GM12891 (cell line): Measurements from ENCODE around the gene POU2AF1.
A peak's percentile ranks its signal among the peaks of the same experiment; 100 is the strongest.

Source experiments
- DNase-seq: peaks from one replicate; pipeline ENCODE4 v3.0.0; 2011; ENCODE audit warnings: low spot score; ENCODE audit not compliant: insufficient read length
- FAIRE-seq: peaks from 2 replicates; lab custom pipeline; 2011; peaks lifted over from hg19 to GRCh38; lab: Jason Lieb, UNC
- PAX5 ChIP-seq: IDR thresholded peaks from 2 replicates; pipeline ENCODE4 v1.6.1; 2011; ENCODE audit warnings: low read length, moderate library complexity, mild to moderate bottlenecking; ENCODE audit not compliant: insufficient read depth, severe bottlenecking
- POLR2A ChIP-seq: IDR thresholded peaks from 2 replicates; pipeline ENCODE4 v1.6.1; 2011; ENCODE audit warnings: low read depth, low read length, control low read depth
- POLR2AphosphoS5 ChIP-seq: IDR thresholded peaks from 2 replicates; pipeline ENCODE4 v1.6.1; 2011; ENCODE audit warnings: low read depth, low read length, control low read depth
- POU2F2 ChIP-seq: IDR thresholded peaks from 2 replicates; pipeline ENCODE4 v1.6.1; 2011; ENCODE audit warnings: low read depth, mild to moderate bottlenecking, control low read depth, low read length, moderate library complexity
- SPI1 ChIP-seq: IDR thresholded peaks from 2 replicates; pipeline ENCODE4 v1.6.1; 2011; ENCODE audit warnings: low read depth, low read length, control low read depth
- TAF1 ChIP-seq: IDR thresholded peaks from 2 replicates; pipeline ENCODE4 v1.6.1; 2011; ENCODE audit warnings: low read depth, low read length, control low read depth

POU2AF1 gene

GRCh38 chr11:111357150-111358037, 21.7 kb downstream of the POU2AF1 start:
- peak; percentile 31 for FAIRE-seq
- TF ChIP-seq POLR2AphosphoS5 (no peak), POLR2A (no peak), POU2F2 (no peak), TAF1 (no peak), PAX5 (no peak), SPI1 (no peak)
- DNase-seq, result no peak

GRCh38 chr11:111356660-111357048, 22.4 kb downstream of the POU2AF1 start:
- no peak for TF ChIP-seq PAX5
- no peak for TF ChIP-seq TAF1
- TF ChIP-seq POLR2A, result no peak
- TF ChIP-seq SPI1, result no peak
- DNase-seq, result no peak
- no peak for FAIRE-seq

- DNase-seq (no peak), FAIRE-seq (no peak)
- no peak for TF ChIP-seq PAX5
- TF ChIP-seq POLR2A, result no peak
- no peak for TF ChIP-seq POU2F2
- no peak for TF ChIP-seq POLR2AphosphoS5
- TF ChIP-seq TAF1, result no peak
- no peak for TF ChIP-seq SPI1
Measured at GRCh38 chr11:111355956-111356659, 23.0 kb downstream of the POU2AF1 start.

- FAIRE-seq, result no peak
- DNase-seq, result no peak
- TF ChIP-seq POU2F2 (no peak), POLR2AphosphoS5 (peak; percentile 21; the same call in 1 of the 2 replicates)
Measured at GRCh38 chr11:111355101-111355500, 24.0 kb downstream of the POU2AF1 start.

- FAIRE-seq (no peak), DNase-seq (no peak)
- TF ChIP-seq PAX5, result no peak
- no peak for TF ChIP-seq POLR2A
Measured at GRCh38 chr11:111354601-111354891, 24.5 kb downstream of the POU2AF1 start.

- DNase-seq (no peak), FAIRE-seq (no peak)
- TF ChIP-seq POLR2A, result no peak
- no peak for TF ChIP-seq SPI1
- no peak for TF ChIP-seq TAF1
- no peak for TF ChIP-seq PAX5
Measured at GRCh38 chr11:111353776-111354600, 25.1 kb downstream of the POU2AF1 start.

GRCh38 chr11:111352935-111353710, 26.0 kb downstream of the POU2AF1 start:
- TF ChIP-seq POLR2A, result no peak
- TF ChIP-seq POLR2AphosphoS5, result no peak
- TF ChIP-seq POU2F2, result no peak
- no peak for TF ChIP-seq PAX5
- no peak for FAIRE-seq

GRCh38 chr11:111352231-111352746, 26.8 kb downstream of the POU2AF1 start:
- FAIRE-seq, result no peak
- no peak for TF ChIP-seq POU2F2
- DNase-seq, result no peak

More at GRCh38 chr11:111352935-111353710, 26.0 kb downstream of the POU2AF1 start:
- DNase-seq, result no peak

GRCh38 chr11:111351374-111352055, 27.6 kb downstream of the POU2AF1 start:
- DNase-seq (no peak), FAIRE-seq (peak; percentile 41)
- no peak; the same call in 1 of the 2 replicates for TF ChIP-seq POLR2A
- TF ChIP-seq POLR2AphosphoS5, result peak; percentile 19; the same call in 1 of the 2 replicates
